Medulla oblongata (tissue), 1 donor: ENCODE results near the gene SMIM7.
A peak's percentile ranks its signal among the peaks of the same experiment; 100 is the strongest.

Experiments
- DNase-seq: peaks from one replicate; pipeline ENCODE4 v3.0.0-alpha.2; 2015; ENCODE audit errors: extremely low spot score

The SMIM7 gene

GRCh38 chr19:16621165-16621800 is 38.7 kb downstream of the SMIM7 start:
- no peak for DNase-seq

GRCh38 chr19:16620584-16620983 is 39.4 kb downstream of the SMIM7 start:
- no peak for DNase-seq

GRCh38 chr19:16620018-16620417 is 39.9 kb downstream of the SMIM7 start:
- DNase-seq = no peak

- DNase-seq = no peak
These were observed 40.5 kb downstream of the SMIM7 start for GRCh38 chr19:16619457-16619856.

GRCh38 chr19:16618248-16618647 is 41.7 kb downstream of the SMIM7 start:
- no peak for DNase-seq

GRCh38 chr19:16615808-16616207 is 44.1 kb downstream of the SMIM7 start:
- no peak for DNase-seq

- peak; percentile 29 for DNase-seq
These were observed 45.0 kb downstream of the SMIM7 start for GRCh38 chr19:16614941-16615340.

GRCh38 chr19:16613841-16614240 is 46.1 kb downstream of the SMIM7 start:
- DNase-seq = no peak

GRCh38 chr19:16612636-16613035 is 47.3 kb downstream of the SMIM7 start:
- DNase-seq = no peak

- DNase-seq = no peak
These were observed 48.8 kb downstream of the SMIM7 start for GRCh38 chr19:16611121-16611520.

GRCh38 chr19:16609511-16610200 is 50.3 kb downstream of the SMIM7 start:
- no peak for DNase-seq

GRCh38 chr19:16608290-16608739 is 51.6 kb downstream of the SMIM7 start:
- DNase-seq = peak; percentile 42

- DNase-seq = no peak
These were observed 52.1 kb downstream of the SMIM7 start for GRCh38 chr19:16607819-16608218.

- peak; percentile 54 for DNase-seq
These were observed 54.4 kb downstream of the SMIM7 start for GRCh38 chr19:16605553-16605994.

GRCh38 chr19:16605115-16605514 is 54.8 kb downstream of the SMIM7 start:
- DNase-seq = no peak

GRCh38 chr19:16604615-16605014 is 55.3 kb downstream of the SMIM7 start:
- DNase-seq = no peak

- no peak for DNase-seq
These were observed 56.9 kb downstream of the SMIM7 start for GRCh38 chr19:16603090-16603489.

GRCh38 chr19:16601378-16602052 is 58.4 kb downstream of the SMIM7 start:
- no peak for DNase-seq

- no peak for DNase-seq
These were observed 59.1 kb downstream of the SMIM7 start for GRCh38 chr19:16600824-16601223.

- no peak for DNase-seq
These were observed 60.1 kb downstream of the SMIM7 start for GRCh38 chr19:16599655-16600346.

- no peak for DNase-seq
These were observed 61.1 kb downstream of the SMIM7 start for GRCh38 chr19:16598848-16599247.

- DNase-seq = no peak
These were observed 63.5 kb downstream of the SMIM7 start for GRCh38 chr19:16596399-16596798.
